Activated CD4-positive, alpha-beta memory T cell treated with anti-CD3 and anti-CD28 coated beads for 36 hours (primary cell): ENCODE measurements around the gene RHOB. TPM values are rescaled to one million over a fixed set of nuclear protein-coding genes. Genes with fewer than 3 reads are reported as not detected.
"Not testable (repeated sequence)": the region's sequence is repeated elsewhere in the genome, so short reads cannot be mapped to it uniquely, and the experiment has no call there.

Experiments used
- CTCF ChIA-PET: fragments of 350-600 bp; sonication (Branson Sonifier 250); formaldehyde crosslinking; loops from one replicate; lab custom pipeline; 2021; ENCODE audit warnings: antibody characterized with exemption, inconsistent platforms; lab: Charles Lee
- POLR2A ChIA-PET: fragments of 350-600 bp; sonication (Branson Sonifier 250); formaldehyde crosslinking; loops from one replicate; lab custom pipeline; 2021; ENCODE audit warnings: antibody characterized with exemption; lab: Charles Lee
- DNase-seq: peaks from one replicate; pipeline ENCODE4 v3.0.0-alpha.2; 2020
- H3K27ac Mint-ChIP-seq: one replicate; pipeline ENCODE4 v1.8.0; 2021; ENCODE audit warnings: mixed read lengths
- H3K27me3 Mint-ChIP-seq: one replicate; pipeline ENCODE4 v1.8.0; 2021; ENCODE audit warnings: mixed read lengths
- H3K36me3 Mint-ChIP-seq: one replicate; pipeline ENCODE4 v1.8.0; 2021; ENCODE audit warnings: mixed read lengths
- H3K4me1 Mint-ChIP-seq: one replicate; pipeline ENCODE4 v1.8.0; 2021; ENCODE audit warnings: low read depth, mixed read lengths
- H3K4me3 Mint-ChIP-seq: one replicate; pipeline ENCODE4 v1.8.0; 2021; ENCODE audit warnings: mild to moderate bottlenecking, mixed read lengths
- H3K9me3 Mint-ChIP-seq: one replicate; pipeline ENCODE4 v1.8.0; 2021; ENCODE audit warnings: mixed read lengths
- intact Hi-C: fragments of 100-400 bp; cut with micrococcal nuclease; formaldehyde crosslinking; loops from one replicate; pipeline ENCODE4 v1.15.1; 2023
- total RNA-seq, 2 experiments: library from RNA; stranded (reverse); gene quantifications; one replicate each; pipeline ENCODE4 v1.2.3, GENCODE V29; 2021

The RHOB gene
- total RNA-seq, 2 experiments from 2014 or later = 31.6 to 33.6 TPM

- H3K4me1 Mint-ChIP-seq = peaks cover 14% of the 10 kb centered on the region
- H3K27ac Mint-ChIP-seq = no peak overlapping the region
- ChIA-PET POLR2A (interaction anchor here (0.6 to 0.9 kb wide), 2 partner anchors 9 to 16 kb away, joined by 3 read pairs; partner anchors contain the start of gene RHOB), CTCF (interaction anchor here (0.9 to 5.8 kb wide), 4 partner anchors 10 to 211 kb away, joined by 3 to 31 read pairs (median 8); no protein-coding TSS in a partner anchor)
- peaks cover 4% of the 10 kb centered on the region for H3K27me3 Mint-ChIP-seq
- intact Hi-C loops = loop anchor here (1.0 kb wide), 1 partner anchor 63 kb away; no protein-coding TSS in a partner anchor
- peak; percentile 62 for DNase-seq
- H3K9me3 Mint-ChIP-seq = no peaks in the 10 kb centered on the region
- no peak overlapping the region for H3K4me3 Mint-ChIP-seq
- no peaks in the 10 kb centered on the region for H3K36me3 Mint-ChIP-seq
Observed at GRCh38 chr2:20430461-20431300, 16.2 kb upstream of the RHOB start.

GRCh38 chr2:20431301-20431698, 15.6 kb upstream of the RHOB start:
- H3K27ac Mint-ChIP-seq = no peak overlapping the region
- no peaks in the 10 kb centered on the region for H3K36me3 Mint-ChIP-seq
- DNase-seq = no peak
- POLR2A ChIA-PET = interaction anchor here (0.9 kb wide), 1 partner anchor 15 kb away, joined by 3 read pairs; the partner anchor contains the start of gene RHOB
- H3K9me3 Mint-ChIP-seq = no peaks in the 10 kb centered on the region
- no peak overlapping the region for H3K4me3 Mint-ChIP-seq
- CTCF ChIA-PET = interaction anchor here (0.8 to 5.8 kb wide), 5 partner anchors 10 to 211 kb away, joined by 3 to 31 read pairs (median 3); no protein-coding TSS in a partner anchor
- peaks cover 4% of the 10 kb centered on the region for H3K27me3 Mint-ChIP-seq
- intact Hi-C loops = loop anchor here (1.0 kb wide), 1 partner anchor 64 kb away; no protein-coding TSS in a partner anchor
- peaks cover 14% of the 10 kb centered on the region for H3K4me1 Mint-ChIP-seq

- intact Hi-C loops = loop anchor here (1.0 kb wide), 1 partner anchor 64 kb away; no protein-coding TSS in a partner anchor
- Mint-ChIP-seq H3K4me1 (peaks cover 14% of the 10 kb centered on the region), H3K4me3 (no peak overlapping the region), H3K27ac (no peak overlapping the region), H3K36me3 (no peaks in the 10 kb centered on the region), H3K27me3 (peaks cover 6% of the 10 kb centered on the region), H3K9me3 (no peaks in the 10 kb centered on the region)
- ChIA-PET POLR2A (interaction anchor here (0.9 kb wide), 1 partner anchor 15 kb away, joined by 3 read pairs; the partner anchor contains the start of gene RHOB), CTCF (interaction anchor here (0.8 to 5.8 kb wide), 5 partner anchors 9 to 210 kb away, joined by 3 to 31 read pairs (median 3); no protein-coding TSS in a partner anchor)
- peak; percentile 4 for DNase-seq
Observed at GRCh38 chr2:20431772-20432171, 15.1 kb upstream of the RHOB start.

- CTCF ChIA-PET = interaction anchor here (0.9 to 3.4 kb wide), 3 partner anchors 14 to 209 kb away, joined by 3 to 13 read pairs (median 4); partner anchors contain the start of gene RHOB
- no peaks in the 10 kb centered on the region for H3K9me3 Mint-ChIP-seq
- no peak overlapping the region for H3K4me3 Mint-ChIP-seq
- DNase-seq = no peak
- H3K27ac Mint-ChIP-seq = no peak overlapping the region
- intact Hi-C loops = no loop called here
- H3K36me3 Mint-ChIP-seq = no peaks in the 10 kb centered on the region
- H3K4me1 Mint-ChIP-seq = peaks cover 14% of the 10 kb centered on the region
- peaks cover 15% of the 10 kb centered on the region for H3K27me3 Mint-ChIP-seq
- POLR2A ChIA-PET = no interaction called here
Observed at GRCh38 chr2:20432714-20433113, 14.2 kb upstream of the RHOB start.

- Mint-ChIP-seq H3K4me3 (no peak overlapping the region), H3K9me3 (no peaks in the 10 kb centered on the region), H3K4me1 (peaks cover 14% of the 10 kb centered on the region), H3K27ac (no peak overlapping the region), H3K36me3 (no peaks in the 10 kb centered on the region), H3K27me3 (peaks cover 15% of the 10 kb centered on the region)
- CTCF ChIA-PET = interaction anchor here (0.9 to 1.0 kb wide), 3 partner anchors 14 to 208 kb away, joined by 3 to 4 read pairs (median 3); partner anchors contain the start of gene RHOB
- intact Hi-C loops = no loop called here
- POLR2A ChIA-PET = no interaction called here
- DNase-seq = peak; percentile 6
Observed at GRCh38 chr2:20433249-20433648, 13.6 kb upstream of the RHOB start.

GRCh38 chr2:20433946-20434553, 12.8 kb upstream of the RHOB start:
- Mint-ChIP-seq H3K36me3 (no peaks in the 10 kb centered on the region), H3K9me3 (no peaks in the 10 kb centered on the region), H3K4me3 (no peak overlapping the region), H3K27me3 (peaks cover 17% of the 10 kb centered on the region), H3K27ac (no peak overlapping the region), H3K4me1 (peaks cover 14% of the 10 kb centered on the region)
- DNase-seq = peak; percentile 4
- intact Hi-C loops = no loop called here
- POLR2A ChIA-PET = no interaction called here
- CTCF ChIA-PET = interaction anchor here (0.8 to 1.0 kb wide), 2 partner anchors 23 to 207 kb away, joined by 3 read pairs; no protein-coding TSS in a partner anchor

GRCh38 chr2:20434588-20435294, 12.1 kb upstream of the RHOB start:
- DNase-seq = no peak
- POLR2A ChIA-PET = no interaction called here
- H3K27ac Mint-ChIP-seq = no peak overlapping the region
- H3K36me3 Mint-ChIP-seq = no peaks in the 10 kb centered on the region
- no peaks in the 10 kb centered on the region for H3K9me3 Mint-ChIP-seq
- H3K27me3 Mint-ChIP-seq = peaks cover 18% of the 10 kb centered on the region
- CTCF ChIA-PET = interaction anchor here (0.8 kb wide), 1 partner anchor 23 kb away, joined by 3 read pairs; no protein-coding TSS in a partner anchor
- no peak overlapping the region for H3K4me3 Mint-ChIP-seq
- intact Hi-C loops = no loop called here
- peaks cover 15% of the 10 kb centered on the region for H3K4me1 Mint-ChIP-seq

- H3K27ac Mint-ChIP-seq, H3K4me3 Mint-ChIP-seq, H3K9me3 Mint-ChIP-seq, H3K36me3 Mint-ChIP-seq, POLR2A ChIA-PET, intact Hi-C loops, DNase-seq: not testable (repeated sequence)
- peaks cover 14% of the 10 kb centered on the region for H3K4me1 Mint-ChIP-seq
- CTCF ChIA-PET = interaction anchor here (0.9 kb wide), 1 partner anchor 207 kb away, joined by 5 read pairs; no protein-coding TSS in a partner anchor
- peaks cover 18% of the 10 kb centered on the region for H3K27me3 Mint-ChIP-seq
Observed at GRCh38 chr2:20435456-20435855, 11.4 kb upstream of the RHOB start.

GRCh38 chr2:20436716-20437470, 10.0 kb upstream of the RHOB start:
- POLR2A ChIA-PET = interaction anchor here (1.0 to 1.2 kb wide), 2 partner anchors 10 to 13 kb away, joined by 4 read pairs; partner anchors contain the start of gene RHOB
- peaks cover 2% of the 10 kb centered on the region for H3K4me1 Mint-ChIP-seq
- CTCF ChIA-PET = interaction anchor here (1.7 to 5.3 kb wide), 4 partner anchors 10 to 214 kb away, joined by 6 to 27 read pairs (median 10); partner anchors contain the start of genes HS1BP3 and RHOB
- H3K4me3 Mint-ChIP-seq = no peak overlapping the region
- no peaks in the 10 kb centered on the region for H3K9me3 Mint-ChIP-seq
- peak; percentile 4 for DNase-seq
- H3K36me3 Mint-ChIP-seq = no peaks in the 10 kb centered on the region
- peaks cover 18% of the 10 kb centered on the region for H3K27me3 Mint-ChIP-seq
- intact Hi-C loops = no loop called here
- no peak overlapping the region for H3K27ac Mint-ChIP-seq

GRCh38 chr2:20438334-20439192, 8.3 kb upstream of the RHOB start:
- intact Hi-C loops = no loop called here
- Mint-ChIP-seq H3K9me3 (no peaks in the 10 kb centered on the region), H3K36me3 (no peaks in the 10 kb centered on the region), H3K27me3 (peaks cover 14% of the 10 kb centered on the region), H3K4me1 (peaks cover 2% of the 10 kb centered on the region), H3K4me3 (no peak overlapping the region), H3K27ac (no peak overlapping the region)
- ChIA-PET POLR2A (interaction anchor here (0.5 kb wide), 1 partner anchor 94 kb away, joined by 3 read pairs; no protein-coding TSS in a partner anchor), CTCF (interaction anchor here (2.1 to 5.3 kb wide), 4 partner anchors 8 to 212 kb away, joined by 8 to 60 read pairs (median 27); partner anchors contain the start of genes HS1BP3 and RHOB)
- peak; percentile 3 for DNase-seq
